ENCODE data around the gene FKBP3.
"Not testable (repeated sequence)": the region's sequence is repeated elsewhere in the genome, so short reads cannot be mapped to it uniquely, and the experiment has no call there.

The FKBP3 gene

DNA sequence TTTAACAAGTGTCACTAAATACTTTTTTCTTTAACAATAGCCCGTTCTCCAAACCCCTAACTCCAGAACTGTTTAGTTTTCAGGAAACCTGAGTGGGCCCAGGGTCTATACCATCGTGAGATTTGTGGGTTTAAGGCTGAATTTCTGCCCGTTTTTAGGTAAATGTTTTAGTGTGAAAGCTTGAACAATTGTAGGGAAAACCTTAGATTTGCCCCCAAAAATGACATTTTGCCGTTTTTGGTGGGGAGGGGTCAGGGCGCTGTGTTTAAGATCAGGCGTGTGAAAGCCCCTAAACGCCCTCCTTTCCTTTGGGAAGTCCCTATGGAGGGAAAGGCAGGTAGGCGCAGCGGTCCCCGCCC, 50.7 kb downstream of the FKBP3 start:
- Histone ChIP-seq H3K36me3 (ENCODE audit: control insufficient read depth, low read length) (peaks cover 40% of the 10 kb centered on the region), H3K4me3 (ENCODE audit: low read length) (peak overlapping the region; percentile 86), H3K79me2 (ENCODE audit: control insufficient read depth, low read length) (peaks cover 47% of the 10 kb centered on the region), H3K4me1 (ENCODE audit: control insufficient read depth, low read length) (peaks cover 41% of the 10 kb centered on the region), H3K4me2 (ENCODE audit: low read length) (peak overlapping the region; percentile 75), H3K9me2 (replicated peaks; ENCODE audit: control insufficient read depth, low read length) (no peaks in the 10 kb centered on the region), H3K27ac (ENCODE audit: low read depth, low read length) (no peak overlapping the region), H3F3A (ENCODE audit: control insufficient read depth, insufficient read depth) (no peaks in the 10 kb centered on the region), H4K20me1 (ENCODE audit: control insufficient read depth, insufficient read depth, low read depth, low read length) (peaks cover 13% of the 10 kb centered on the region), H3K9me3 (ENCODE audit: control insufficient read depth, insufficient read depth, low read length) (no peaks in the 10 kb centered on the region), H3K27me3 (ENCODE audit: control insufficient read depth, low read length) (no peaks in the 10 kb centered on the region)
- TF ChIP-seq EZH2phosphoT487 (IDR thresholded peaks at IDR 0.05; ENCODE audit: borderline replicate concordance, low read length) = no peak
- TF ChIP-seq, protein P1, sequence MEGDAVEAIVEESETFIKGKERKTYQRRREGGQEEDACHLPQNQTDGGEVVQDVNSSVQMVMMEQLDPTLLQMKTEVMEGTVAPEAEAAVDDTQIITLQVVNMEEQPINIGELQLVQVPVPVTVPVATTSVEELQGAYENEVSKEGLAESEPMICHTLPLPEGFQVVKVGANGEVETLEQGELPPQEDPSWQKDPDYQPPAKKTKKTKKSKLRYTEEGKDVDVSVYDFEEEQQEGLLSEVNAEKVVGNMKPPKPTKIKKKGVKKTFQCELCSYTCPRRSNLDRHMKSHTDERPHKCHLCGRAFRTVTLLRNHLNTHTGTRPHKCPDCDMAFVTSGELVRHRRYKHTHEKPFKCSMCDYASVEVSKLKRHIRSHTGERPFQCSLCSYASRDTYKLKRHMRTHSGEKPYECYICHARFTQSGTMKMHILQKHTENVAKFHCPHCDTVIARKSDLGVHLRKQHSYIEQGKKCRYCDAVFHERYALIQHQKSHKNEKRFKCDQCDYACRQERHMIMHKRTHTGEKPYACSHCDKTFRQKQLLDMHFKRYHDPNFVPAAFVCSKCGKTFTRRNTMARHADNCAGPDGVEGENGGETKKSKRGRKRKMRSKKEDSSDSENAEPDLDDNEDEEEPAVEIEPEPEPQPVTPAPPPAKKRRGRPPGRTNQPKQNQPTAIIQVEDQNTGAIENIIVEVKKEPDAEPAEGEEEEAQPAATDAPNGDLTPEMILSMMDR (IDR thresholded peaks at IDR 0.05; ENCODE audit: low read depth, low read length, poor library complexity, severe bottlenecking) = no peak

DNA sequence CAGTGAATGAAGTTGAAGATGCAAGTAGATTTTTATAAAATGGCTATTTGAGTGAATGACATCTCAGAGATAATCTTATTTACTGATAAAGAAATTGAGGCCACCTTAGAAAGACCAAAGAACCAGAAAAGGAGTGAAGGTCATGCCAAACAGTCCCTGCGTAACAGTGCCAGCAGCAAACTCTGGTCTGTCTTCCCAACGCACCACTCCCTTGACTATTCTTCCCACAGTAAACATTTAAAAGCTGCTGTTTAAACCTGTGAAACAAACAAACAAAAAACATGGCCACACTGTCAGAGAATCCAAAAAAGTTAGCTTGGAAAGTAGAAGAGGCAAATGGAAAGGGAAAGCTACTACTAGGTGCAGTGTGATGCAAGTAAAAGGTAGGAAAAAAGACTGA, 51.9 kb downstream of the FKBP3 start:
- TF ChIP-seq EZH2phosphoT487 (IDR thresholded peaks at IDR 0.05; ENCODE audit: borderline replicate concordance, low read length) = no peak
- TF ChIP-seq, protein P1 (IDR thresholded peaks at IDR 0.05; ENCODE audit: low read depth, low read length, poor library complexity, severe bottlenecking) = no peak
- Histone ChIP-seq H3K4me2 (ENCODE audit: low read length) (no peak overlapping the region), H3K27me3 (ENCODE audit: control insufficient read depth, low read length) (no peaks in the 10 kb centered on the region)

DNA sequence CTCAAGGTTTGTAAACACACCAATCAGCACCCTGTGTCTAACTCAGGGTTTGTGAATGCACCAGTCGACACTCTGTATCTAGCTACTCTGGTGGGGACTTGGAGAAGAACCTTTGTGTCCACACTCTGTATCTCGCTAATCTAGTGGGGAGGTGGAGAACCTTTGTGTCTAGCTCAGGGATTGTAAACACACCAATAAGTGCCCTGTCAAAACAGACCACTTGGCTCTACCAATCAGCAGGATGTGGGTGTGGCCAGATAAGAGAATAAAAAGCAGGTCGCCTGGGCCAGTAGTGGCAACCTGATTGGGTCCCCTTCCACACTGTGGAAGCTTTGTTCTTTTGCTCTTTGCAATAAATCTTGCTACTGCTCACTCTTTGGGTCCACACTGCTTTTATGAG, 53.2 kb downstream of the FKBP3 start:
- not testable (repeated sequence) for H3K4me2 ChIP-seq (ENCODE audit: low read length); H3F3A ChIP-seq (ENCODE audit: control insufficient read depth, insufficient read depth); H3K27ac ChIP-seq (ENCODE audit: low read depth, low read length); H3K9me2 ChIP-seq (replicated peaks; ENCODE audit: control insufficient read depth, low read length); H3K9me3 ChIP-seq (ENCODE audit: control insufficient read depth, insufficient read depth, low read length); H4K20me1 ChIP-seq (ENCODE audit: control insufficient read depth, insufficient read depth, low read depth, low read length); H3K4me3 ChIP-seq (ENCODE audit: low read length); H3K27me3 ChIP-seq (ENCODE audit: control insufficient read depth, low read length)
- Histone ChIP-seq H3K4me1 (ENCODE audit: control insufficient read depth, low read length) (peaks cover 17% of the 10 kb centered on the region), H3K79me2 (ENCODE audit: control insufficient read depth, low read length) (peaks cover 22% of the 10 kb centered on the region), H3K36me3 (ENCODE audit: control insufficient read depth, low read length) (peaks cover 20% of the 10 kb centered on the region)

More for the DNA sequence above, 51.9 kb downstream of the FKBP3 start:
- H3K4me1 ChIP-seq (ENCODE audit: control insufficient read depth, low read length) = peaks cover 30% of the 10 kb centered on the region
- H3K79me2 ChIP-seq (ENCODE audit: control insufficient read depth, low read length) = peaks cover 35% of the 10 kb centered on the region
- H3F3A ChIP-seq (ENCODE audit: control insufficient read depth, insufficient read depth) = no peaks in the 10 kb centered on the region
- no peak overlapping the region for H3K4me3 ChIP-seq (ENCODE audit: low read length)
- peaks cover 32% of the 10 kb centered on the region for H3K36me3 ChIP-seq (ENCODE audit: control insufficient read depth, low read length)
- H4K20me1 ChIP-seq (ENCODE audit: control insufficient read depth, insufficient read depth, low read depth, low read length) = peaks cover 13% of the 10 kb centered on the region
- H3K27ac ChIP-seq (ENCODE audit: low read depth, low read length) = no peak overlapping the region
- H3K9me2 ChIP-seq (replicated peaks; ENCODE audit: control insufficient read depth, low read length) = no peaks in the 10 kb centered on the region
- H3K9me3 ChIP-seq (ENCODE audit: control insufficient read depth, insufficient read depth, low read length) = no peaks in the 10 kb centered on the region

DNA sequence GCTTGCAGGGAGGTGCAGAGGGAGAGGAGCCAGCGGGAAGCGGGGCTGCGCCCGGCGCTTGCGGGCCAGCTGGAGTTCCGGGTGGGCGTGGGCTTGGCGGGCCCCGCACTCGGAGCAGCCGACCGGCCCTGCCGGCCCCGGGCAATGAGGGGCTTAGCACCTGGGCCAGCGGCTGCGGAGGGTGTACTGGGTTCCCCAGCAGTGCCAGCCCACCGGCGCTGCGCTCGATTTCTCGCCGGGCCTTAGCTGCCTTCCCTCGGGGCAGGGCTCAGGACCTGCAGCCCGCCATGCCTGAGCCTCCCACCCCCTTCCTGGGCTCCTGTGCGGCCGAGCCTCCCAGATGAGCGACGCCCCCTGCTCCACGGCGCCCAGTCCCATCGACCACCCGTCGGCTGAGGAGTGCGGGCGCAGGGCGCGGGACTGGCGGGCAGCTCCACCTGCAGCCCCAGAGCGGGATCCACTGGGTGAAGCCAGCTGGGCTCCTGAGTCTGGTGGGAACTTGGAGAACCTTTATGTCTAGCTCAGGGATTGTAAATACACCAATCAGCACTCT, 53.8 kb downstream of the FKBP3 start:
- H3K9me3 ChIP-seq (ENCODE audit: control insufficient read depth, insufficient read depth, low read length); H3K27me3 ChIP-seq (ENCODE audit: control insufficient read depth, low read length); H3F3A ChIP-seq (ENCODE audit: control insufficient read depth, insufficient read depth); H4K20me1 ChIP-seq (ENCODE audit: control insufficient read depth, insufficient read depth, low read depth, low read length); H3K4me3 ChIP-seq (ENCODE audit: low read length); H3K9me2 ChIP-seq (replicated peaks; ENCODE audit: control insufficient read depth, low read length); H3K27ac ChIP-seq (ENCODE audit: low read depth, low read length); H3K4me2 ChIP-seq (ENCODE audit: low read length): not testable (repeated sequence)
- peaks cover 11% of the 10 kb centered on the region for H3K4me1 ChIP-seq (ENCODE audit: control insufficient read depth, low read length)
- peaks cover 15% of the 10 kb centered on the region for H3K36me3 ChIP-seq (ENCODE audit: control insufficient read depth, low read length)
- peaks cover 16% of the 10 kb centered on the region for H3K79me2 ChIP-seq (ENCODE audit: control insufficient read depth, low read length)

All from DOHH2 (cell line).